MM.1S (cell line): Measurements from ENCODE around the gene ESR2.
A peak's percentile ranks its signal among the peaks of the same experiment; 100 is the strongest.

Experiments used
- DNase-seq: peaks from one replicate; pipeline ENCODE4 v3.0.0-alpha.2; 2015
- H2AFZ ChIP-seq: fragments of 300-600 bp; sonication (generic); 2 replicates; pipeline ENCODE4 v1.6.0; 2016; ENCODE audit warnings: antibody characterized with exemption, low read length
- H3F3A ChIP-seq: fragments of 300-600 bp; sonication (generic); 2 replicates; pipeline ENCODE4 v1.6.1; 2016; ENCODE audit warnings: mild to moderate bottlenecking, antibody characterized with exemption, low read length, moderate library complexity, mixed read lengths; ENCODE audit not compliant: insufficient read depth
- H3K27ac ChIP-seq: fragments of 300-600 bp; sonication (generic); 2 replicates; pipeline ENCODE4 v1.5.1; 2016; ENCODE audit warnings: mild to moderate bottlenecking, low read length
- H3K27me3 ChIP-seq: fragments of 300-600 bp; sonication (generic); replicated peaks from 2 replicates; pipeline ENCODE4 v1.6.0; 2016; ENCODE audit warnings: low read length; ENCODE audit not compliant: insufficient read depth
- H3K36me3 ChIP-seq: fragments of 300-600 bp; sonication (generic); replicated peaks from 2 replicates; pipeline ENCODE4 v1.6.1; 2016; ENCODE audit warnings: mild to moderate bottlenecking, low read length, mixed read lengths; ENCODE audit not compliant: insufficient read depth
- H3K4me1 ChIP-seq: fragments of 300-600 bp; sonication (generic); 2 replicates; pipeline ENCODE4 v1.6.1; 2016; ENCODE audit warnings: low read length, mixed read lengths
- H3K4me2 ChIP-seq: fragments of 300-600 bp; sonication (generic); 2 replicates; pipeline ENCODE4 v1.6.0; 2016; ENCODE audit warnings: low read depth, low read length
- H3K4me3 ChIP-seq: fragments of 300-600 bp; sonication (generic); 2 replicates; pipeline ENCODE4 v1.5.1; 2016; ENCODE audit warnings: low read length, mixed read lengths
- H3K79me2 ChIP-seq: fragments of 300-600 bp; sonication (generic); 2 replicates; pipeline ENCODE4 v1.6.1; 2016; ENCODE audit warnings: mixed run types, low read length, mixed read lengths
- H3K9ac ChIP-seq: fragments of 300-600 bp; sonication (generic); 2 replicates; pipeline ENCODE4 v1.6.1; 2016; ENCODE audit warnings: low read length, mixed read lengths
- H3K9me2 ChIP-seq: fragments of 300-600 bp; sonication (generic); replicated peaks from 2 replicates; pipeline ENCODE4 v1.6.1; 2016; ENCODE audit warnings: mild to moderate bottlenecking, low read length, mixed read lengths; ENCODE audit not compliant: insufficient read depth
- H3K9me3 ChIP-seq: fragments of 300-600 bp; sonication (generic); replicated peaks from 2 replicates; pipeline ENCODE4 v1.6.1; 2016; ENCODE audit warnings: mild to moderate bottlenecking, low read length, mixed read lengths; ENCODE audit not compliant: insufficient read depth
- H4K20me1 ChIP-seq: fragments of 300-600 bp; sonication (generic); 2 replicates; pipeline ENCODE4 v1.6.1; 2016; ENCODE audit warnings: mild to moderate bottlenecking, low read length, moderate library complexity, mixed read lengths; ENCODE audit not compliant: insufficient read depth
- CTCF ChIP-seq: fragments of 300-600 bp; sonication (generic); IDR thresholded peaks from 2 replicates; pipeline ENCODE4 v1.5.1; 2016; ENCODE audit warnings: antibody characterized with exemption, low read length, mixed read lengths
- EZH2 ChIP-seq: fragments of 300-600 bp; sonication (generic); optimal IDR thresholded peaks from 2 replicates; pipeline ENCODE3; 2017; ENCODE audit warnings: low read depth, mild to moderate bottlenecking, antibody characterized with exemption, low read length, mixed read lengths
- EZH2phosphoT487 ChIP-seq: fragments of 300-600 bp; sonication (generic); IDR thresholded peaks from 2 replicates; pipeline ENCODE4 v1.6.1; 2018; ENCODE audit warnings: antibody characterized with exemption, low read length

Gene ESR2

GRCh38 chr14:64238049-64238448, 56.1 kb downstream of the ESR2 start:
- Histone ChIP-seq H3K4me1 (peaks cover 18% of the 10 kb centered on the region; the same call in 1 of the 2 replicates), H3K36me3 (no peaks in the 10 kb centered on the region), H3K9me2 (no peaks in the 10 kb centered on the region), H3F3A (peaks cover 3% of the 10 kb centered on the region; the same call in 1 of the 2 replicates), H3K4me3 (no peak overlapping the region), H3K27me3 (no peaks in the 10 kb centered on the region), H3K27ac (no peak overlapping the region), H2AFZ (no peak overlapping the region), H4K20me1 (no peaks in the 10 kb centered on the region), H3K9me3 (no peaks in the 10 kb centered on the region), H3K4me2 (no peak overlapping the region), H3K79me2 (no peaks in the 10 kb centered on the region), H3K9ac (no peak overlapping the region)
- DNase-seq, result no peak
- TF ChIP-seq EZH2 (no peak), EZH2phosphoT487 (no peak), CTCF (no peak)

- H3K9me3 ChIP-seq, result no peaks in the 10 kb centered on the region
- peaks cover 18% of the 10 kb centered on the region; the same call in 1 of the 2 replicates for H3K4me1 ChIP-seq
- no peaks in the 10 kb centered on the region for H3K27me3 ChIP-seq
- no peak for TF ChIP-seq EZH2phosphoT487
- no peak for TF ChIP-seq EZH2
- TF ChIP-seq CTCF, result no peak
- peak overlapping the region; percentile 52; the same call in 1 of the 2 replicates for H3K4me2 ChIP-seq
- no peaks in the 10 kb centered on the region for H3K79me2 ChIP-seq
- H3K9ac ChIP-seq, result peak overlapping the region; percentile 18
- DNase-seq, result peak; percentile 15
- H3F3A ChIP-seq, result peaks cover 3% of the 10 kb centered on the region; the same call in 1 of the 2 replicates
- no peaks in the 10 kb centered on the region for H4K20me1 ChIP-seq
- H2AFZ ChIP-seq, result peak overlapping the region; percentile 11; the same call in 1 of the 2 replicates
- H3K9me2 ChIP-seq, result no peaks in the 10 kb centered on the region
- no peak overlapping the region; the same call in 1 of the 2 replicates for H3K4me3 ChIP-seq
- H3K27ac ChIP-seq, result peak overlapping the region; percentile 76
- H3K36me3 ChIP-seq, result no peaks in the 10 kb centered on the region
These were observed 58.2 kb downstream of the ESR2 start for GRCh38 chr14:64235652-64236640.

GRCh38 chr14:64234877-64235651, 59.1 kb downstream of the ESR2 start:
- no peaks in the 10 kb centered on the region for H3K9me2 ChIP-seq
- no peak for TF ChIP-seq EZH2phosphoT487
- TF ChIP-seq CTCF, result no peak
- no peak for TF ChIP-seq EZH2
- no peaks in the 10 kb centered on the region for H4K20me1 ChIP-seq
- H3K36me3 ChIP-seq, result no peaks in the 10 kb centered on the region
- H3K4me2 ChIP-seq, result peak overlapping the region; percentile 52; the same call in 1 of the 2 replicates
- no peaks in the 10 kb centered on the region for H3K27me3 ChIP-seq
- H3K79me2 ChIP-seq, result no peaks in the 10 kb centered on the region
- peak overlapping the region; percentile 18 for H3K9ac ChIP-seq
- no peak for DNase-seq
- no peak overlapping the region for H3K4me3 ChIP-seq
- H3F3A ChIP-seq, result peaks cover 3% of the 10 kb centered on the region; the same call in 1 of the 2 replicates
- no peaks in the 10 kb centered on the region for H3K9me3 ChIP-seq
- peak overlapping the region; percentile 76 for H3K27ac ChIP-seq
- H3K4me1 ChIP-seq, result peaks cover 18% of the 10 kb centered on the region; the same call in 1 of the 2 replicates
- H2AFZ ChIP-seq, result peak overlapping the region; percentile 11; the same call in 1 of the 2 replicates
